SK-MEL-5 (cell line): ENCODE measurements around the gene DTNA. TPM values are rescaled to one million over a fixed set of nuclear protein-coding genes. Genes with fewer than 3 reads are reported as not detected.
"Not testable (repeated sequence)": the region's sequence is repeated elsewhere in the genome, so short reads cannot be mapped to it uniquely, and the experiment has no call there.

Experiments used
- DNase-seq: peaks from one replicate; pipeline ENCODE4 v3.0.0-alpha.2; 2016; ENCODE audit warnings: low read depth, low spot score
- in situ Hi-C: cut with HindIII; loops from 2 replicates; pipeline ENCODE4 v1.10.0; 2016; ENCODE audit warnings: low sequenced_read_pairs, high pct_unique_total_duplicates, low pct_unique_long_range_greater_than_20kb
- total RNA-seq: library from RNA; depleted of rRNA; stranded (reverse); fragments of >200 nt; shearing (Covaris generic); gene quantifications from 2 replicates; pipeline ENCODE4 v1.2.3, GENCODE V29; 2014

Gene DTNA
- total RNA-seq, 1 experiment from 2014 or later, result 3.6 TPM

- DNase-seq, result peak; percentile 21
- in situ Hi-C loops, result no loop called here
These were observed 836 bp downstream of the DTNA start for GRCh38 chr18:34710934-34711333.

- DNase-seq, in situ Hi-C loops: not testable (repeated sequence)
These were observed 6.0 kb downstream of the DTNA start for GRCh38 chr18:34716111-34716510.

- in situ Hi-C loops, result no loop called here
- no peak for DNase-seq
These were observed 8.5 kb downstream of the DTNA start for GRCh38 chr18:34718610-34719009.

- DNase-seq, result no peak
- in situ Hi-C loops, result no loop called here
These were observed 10.1 kb downstream of the DTNA start for GRCh38 chr18:34720220-34720619.

GRCh38 chr18:34723143-34723542 lies 13.0 kb downstream of the DTNA start:
- DNase-seq, result peak; percentile 5
- in situ Hi-C loops, result no loop called here

- DNase-seq, in situ Hi-C loops: not testable (repeated sequence)
These were observed 15.6 kb downstream of the DTNA start for GRCh38 chr18:34725737-34726136.

- DNase-seq, result no peak
- in situ Hi-C loops, result no loop called here
These were observed 16.3 kb downstream of the DTNA start for GRCh38 chr18:34726286-34727004.

- peak; percentile 51 for DNase-seq
- in situ Hi-C loops, result no loop called here
These were observed 19.2 kb downstream of the DTNA start for GRCh38 chr18:34729264-34729663.

- no peak for DNase-seq
- in situ Hi-C loops, result no loop called here
These were observed 19.8 kb downstream of the DTNA start for GRCh38 chr18:34729740-34730355.

- DNase-seq, result no peak
- in situ Hi-C loops, result no loop called here
These were observed 20.7 kb downstream of the DTNA start for GRCh38 chr18:34730774-34731173.

GRCh38 chr18:34734056-34734455 lies 24.0 kb downstream of the DTNA start:
- DNase-seq, result no peak
- in situ Hi-C loops, result no loop called here

GRCh38 chr18:34734526-34734925 lies 24.4 kb downstream of the DTNA start:
- DNase-seq, in situ Hi-C loops: not testable (repeated sequence)

- in situ Hi-C loops, result no loop called here
- no peak for DNase-seq
These were observed 28.2 kb downstream of the DTNA start for GRCh38 chr18:34738175-34738894.

- no peak for DNase-seq
- in situ Hi-C loops, result no loop called here
These were observed 30.0 kb downstream of the DTNA start for GRCh38 chr18:34740101-34740500.

GRCh38 chr18:34740724-34741123 lies 30.6 kb downstream of the DTNA start:
- no peak for DNase-seq
- in situ Hi-C loops, result no loop called here

- in situ Hi-C loops, result no loop called here
- no peak for DNase-seq
These were observed 31.3 kb downstream of the DTNA start for GRCh38 chr18:34741401-34741800.

- in situ Hi-C loops, result no loop called here
- DNase-seq, result no peak
These were observed 32.8 kb downstream of the DTNA start for GRCh38 chr18:34742891-34743341.

- in situ Hi-C loops, result no loop called here
- DNase-seq, result no peak
These were observed 34.5 kb downstream of the DTNA start for GRCh38 chr18:34744569-34744968.

GRCh38 chr18:34746614-34747013 lies 36.5 kb downstream of the DTNA start:
- in situ Hi-C loops, result no loop called here
- no peak for DNase-seq
